HG02759 (cell line): Measurements from ENCODE around the gene ARL8A.
"Not testable (repeated sequence)": the region's sequence is repeated elsewhere in the genome, so short reads cannot be mapped to it uniquely, and the experiment has no call there.

ENCODE experiments used
- ATAC-seq: cut with Tn5 transposase; IDR thresholded peaks from one replicate; pipeline ENCODE4 v1.9.1; 2021; ENCODE audit warnings: mild to moderate bottlenecking, moderate library complexity; ENCODE audit not compliant: unreplicated experiment

The ARL8A gene

GRCh38 chr1:202176949-202177927 is 32.7 kb upstream of the ARL8A start:
- no peak for ATAC-seq

GRCh38 chr1:202173993-202174392 is 29.5 kb upstream of the ARL8A start:
- ATAC-seq = no peak

- no peak for ATAC-seq
Observed at GRCh38 chr1:202172015-202172355, 27.4 kb upstream of the ARL8A start.

- no peak for ATAC-seq
Observed at GRCh38 chr1:202171292-202172014, 26.9 kb upstream of the ARL8A start.

GRCh38 chr1:202170726-202171125 is 26.2 kb upstream of the ARL8A start:
- no peak for ATAC-seq

GRCh38 chr1:202168861-202169260 is 24.3 kb upstream of the ARL8A start:
- no peak for ATAC-seq

DNA sequence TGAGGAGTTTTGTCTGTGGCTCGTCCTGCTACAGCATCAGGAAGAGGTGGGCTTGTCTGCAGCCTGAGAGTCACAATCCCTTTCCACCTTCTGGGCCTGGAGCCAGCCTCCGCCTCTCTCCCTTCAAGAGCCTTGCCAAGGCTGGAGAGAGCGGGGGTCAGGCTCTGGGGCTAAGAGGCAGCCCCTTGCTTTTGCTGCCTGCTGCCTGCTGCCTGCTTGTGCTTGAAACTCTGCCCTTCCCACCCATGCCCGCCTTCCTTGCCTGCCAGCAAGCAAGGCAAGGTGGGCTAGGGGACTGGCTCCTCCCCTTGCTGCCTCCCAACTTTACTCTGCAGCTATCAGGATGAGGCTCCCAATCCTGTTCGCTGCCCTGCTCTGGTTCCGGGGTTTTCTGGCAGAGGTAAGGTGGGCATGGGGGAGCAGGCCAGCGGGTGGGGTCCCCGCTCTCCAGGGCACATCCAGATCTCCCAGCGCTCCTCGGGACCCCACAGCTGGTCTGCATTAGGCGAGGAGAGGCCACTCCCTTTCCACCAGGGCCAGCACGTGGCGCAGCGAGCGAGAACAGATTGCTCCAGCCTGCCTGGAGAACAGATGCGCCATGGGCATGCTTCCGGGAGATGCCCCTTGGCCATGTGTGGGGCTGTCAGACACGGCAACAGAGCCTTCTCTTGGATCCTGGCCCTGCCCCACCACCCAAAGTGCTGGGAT is 23.3 kb upstream of the ARL8A start:
- ATAC-seq = no peak

- not testable (repeated sequence) for ATAC-seq
Observed at GRCh38 chr1:202167054-202167453, 22.5 kb upstream of the ARL8A start.

DNA sequence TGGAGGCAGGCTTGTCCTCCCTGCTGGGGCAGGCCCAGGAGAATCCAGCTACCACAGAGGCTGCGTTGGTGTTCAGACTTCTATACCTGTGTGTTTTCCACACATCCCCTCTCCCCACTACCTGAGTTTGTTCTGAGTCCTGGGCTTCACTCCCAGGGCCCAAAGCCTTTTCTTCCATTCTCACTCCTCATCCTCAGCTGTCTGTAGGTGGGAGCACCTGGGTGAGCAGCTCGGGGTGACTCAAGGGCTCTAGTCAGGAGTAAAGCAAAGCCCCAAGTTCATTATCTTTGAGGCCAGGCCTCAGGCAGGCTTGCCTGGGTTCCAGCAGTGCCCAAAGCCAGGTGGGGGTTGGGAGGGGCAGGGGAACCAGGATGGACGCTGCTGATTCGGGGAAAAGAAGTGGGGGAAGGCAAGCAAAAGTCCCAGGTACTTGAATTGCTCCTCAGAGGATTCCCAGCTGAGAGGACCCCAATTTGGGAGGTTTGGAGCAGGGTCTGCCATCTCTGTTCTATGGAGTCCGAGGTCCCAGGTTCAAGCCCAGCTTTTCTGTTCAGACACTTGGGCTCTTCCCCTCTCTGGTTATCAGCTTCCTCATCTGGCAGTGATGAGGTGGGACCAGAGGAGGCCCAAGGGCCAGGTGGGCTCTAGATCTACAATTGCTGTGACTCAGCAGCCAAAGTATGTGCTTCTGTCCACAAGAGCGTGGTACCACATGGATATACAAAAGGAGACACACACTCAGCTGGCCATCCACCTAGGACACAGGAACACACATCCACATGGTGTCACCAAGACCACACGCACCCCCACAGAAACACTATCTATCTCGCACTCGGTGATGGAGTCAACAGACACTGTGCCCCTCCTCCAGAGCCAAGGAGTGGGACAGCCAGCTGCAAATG is 21.7 kb upstream of the ARL8A start:
- no peak for ATAC-seq

DNA sequence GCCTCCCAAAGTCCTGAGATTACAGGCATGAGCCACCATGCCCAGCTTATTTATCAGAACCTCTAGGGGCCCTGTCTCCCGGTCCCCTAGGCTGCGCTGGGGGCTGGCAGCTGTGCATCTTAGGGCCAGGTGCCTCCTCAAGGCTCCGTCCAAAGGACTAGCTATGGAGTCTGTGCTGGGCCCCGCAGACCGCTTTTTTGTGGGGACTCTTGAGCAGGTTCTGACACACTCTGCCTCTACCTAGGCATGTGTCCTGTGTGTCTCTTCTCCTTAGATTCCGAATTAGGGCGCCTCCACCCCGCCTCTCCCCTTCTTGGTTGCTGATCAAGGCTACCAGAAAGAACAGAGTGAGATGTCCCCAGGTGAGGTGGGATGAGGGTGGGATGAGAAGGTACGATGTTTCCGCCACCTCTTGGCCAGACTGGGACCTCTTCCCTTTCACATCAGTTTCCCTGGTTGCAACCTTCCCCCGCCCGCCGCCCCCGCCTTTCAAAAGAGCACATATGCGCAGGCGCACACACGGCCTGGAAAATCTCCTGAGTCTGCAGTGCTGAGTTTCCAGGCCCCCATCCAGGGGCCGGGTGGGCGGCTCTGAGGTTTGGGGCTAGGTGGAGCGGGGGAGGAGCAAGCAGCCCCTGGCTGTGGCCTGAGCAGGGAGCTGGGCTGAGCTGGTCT is 20.9 kb upstream of the ARL8A start:
- no peak for ATAC-seq

DNA sequence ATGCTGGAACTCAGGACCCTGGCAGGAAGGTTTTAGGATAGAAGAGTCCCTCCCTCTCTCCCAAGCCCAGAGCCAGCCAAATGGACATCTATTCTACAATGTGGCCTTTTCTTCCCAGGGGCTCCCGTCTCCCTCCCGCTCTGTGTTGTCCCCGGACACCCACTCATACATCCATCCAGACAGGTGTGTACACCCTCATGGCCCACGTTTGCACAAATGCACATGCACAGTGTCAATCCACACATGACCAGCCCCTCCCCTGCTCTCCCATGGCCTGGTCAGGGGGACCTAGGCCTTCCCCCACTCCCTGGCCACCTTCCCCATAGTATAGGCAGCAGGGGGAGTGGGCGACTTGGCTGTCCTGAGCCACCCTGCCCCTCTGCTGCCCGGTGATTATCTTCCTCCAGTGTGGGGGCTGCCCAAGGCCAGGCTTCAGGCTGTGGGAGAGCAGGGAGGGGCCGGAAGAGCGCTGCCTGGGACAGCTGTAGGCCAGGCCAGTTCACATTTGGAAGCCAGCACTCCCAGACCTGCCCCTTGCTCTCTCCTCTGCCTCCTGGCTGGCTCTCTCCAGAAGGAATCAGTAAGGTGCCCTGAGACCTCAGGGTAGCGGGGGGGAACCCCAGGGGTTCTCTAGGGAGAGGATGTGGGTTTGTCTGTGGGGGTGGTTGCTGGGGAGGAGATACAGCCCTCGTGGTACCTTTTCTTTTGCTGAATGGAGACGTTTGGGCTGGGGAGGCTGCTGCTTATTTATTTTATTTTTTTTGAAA is 19.9 kb upstream of the ARL8A start:
- ATAC-seq = peak; percentile 57

DNA sequence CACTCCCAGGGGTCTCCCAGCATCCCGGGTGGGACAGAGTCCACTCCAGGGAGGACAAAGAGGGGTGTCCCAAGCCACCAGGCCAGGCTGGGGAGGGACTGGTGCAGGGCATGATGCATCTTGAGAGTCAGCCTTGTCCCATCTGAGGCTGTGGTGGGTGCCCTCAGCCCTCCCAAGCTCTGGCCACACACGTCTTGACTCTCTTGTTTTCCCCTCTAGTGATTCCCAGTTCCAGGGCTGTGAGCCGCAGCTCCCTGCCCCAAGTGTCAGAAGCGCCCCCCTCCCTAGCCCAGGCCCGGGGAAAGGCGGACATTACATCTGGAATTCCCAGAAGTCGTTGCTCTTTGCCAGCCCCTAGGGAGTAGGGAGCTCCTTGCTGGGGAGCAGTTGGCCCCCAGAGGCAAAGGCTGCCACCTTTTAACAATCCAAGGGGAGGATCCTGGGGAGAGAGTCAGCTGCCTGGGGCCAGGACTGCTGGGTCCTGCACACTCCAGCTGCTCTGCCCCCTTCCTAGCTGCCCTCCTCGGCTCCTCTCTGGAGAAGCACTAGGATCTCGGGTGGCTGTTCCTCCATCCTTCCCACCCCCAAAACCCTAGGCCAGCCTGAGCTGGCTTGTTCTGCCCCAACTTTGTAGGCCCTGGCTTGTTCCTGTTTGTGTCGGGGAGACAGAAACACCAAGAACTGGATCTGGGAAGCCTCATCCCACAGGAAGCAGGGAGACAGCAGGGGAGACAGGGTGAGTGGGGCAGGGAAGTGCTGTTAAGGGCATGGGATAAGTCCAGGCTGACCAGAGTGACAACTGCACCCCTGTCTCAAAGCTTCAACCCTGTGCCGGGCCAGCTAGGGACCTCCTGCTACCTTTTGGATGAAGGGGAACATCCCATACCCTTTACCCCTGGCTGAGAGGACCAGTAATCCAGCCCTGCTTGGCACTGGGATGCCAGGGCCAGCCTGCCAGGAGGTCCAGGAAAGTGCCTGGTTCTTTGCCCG is 19.0 kb upstream of the ARL8A start:
- no peak for ATAC-seq

GRCh38 chr1:202162418-202163280 is 18.1 kb upstream of the ARL8A start:
- no peak for ATAC-seq

DNA sequence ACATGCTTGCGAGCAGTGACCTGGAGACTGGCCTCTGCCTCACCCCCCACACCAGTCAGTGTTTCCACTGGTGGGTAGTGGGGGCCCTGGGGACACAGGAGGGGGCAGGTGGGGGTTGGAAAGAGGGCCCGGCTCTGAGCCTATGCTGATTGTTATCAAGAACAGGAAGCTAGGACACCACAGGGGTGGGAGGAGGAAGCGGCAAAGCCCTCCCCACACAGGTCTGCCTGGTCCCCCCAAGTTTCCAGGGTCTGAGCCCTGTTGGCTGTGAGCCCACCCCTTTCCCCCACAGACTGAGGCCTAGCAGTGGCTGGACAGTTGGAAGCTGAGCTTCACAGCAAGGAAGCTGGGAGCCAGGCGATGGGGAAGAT is 17.5 kb upstream of the ARL8A start:
- ATAC-seq = peak; percentile 31

GRCh38 chr1:202161151-202162046 is 16.9 kb upstream of the ARL8A start:
- no peak for ATAC-seq

DNA sequence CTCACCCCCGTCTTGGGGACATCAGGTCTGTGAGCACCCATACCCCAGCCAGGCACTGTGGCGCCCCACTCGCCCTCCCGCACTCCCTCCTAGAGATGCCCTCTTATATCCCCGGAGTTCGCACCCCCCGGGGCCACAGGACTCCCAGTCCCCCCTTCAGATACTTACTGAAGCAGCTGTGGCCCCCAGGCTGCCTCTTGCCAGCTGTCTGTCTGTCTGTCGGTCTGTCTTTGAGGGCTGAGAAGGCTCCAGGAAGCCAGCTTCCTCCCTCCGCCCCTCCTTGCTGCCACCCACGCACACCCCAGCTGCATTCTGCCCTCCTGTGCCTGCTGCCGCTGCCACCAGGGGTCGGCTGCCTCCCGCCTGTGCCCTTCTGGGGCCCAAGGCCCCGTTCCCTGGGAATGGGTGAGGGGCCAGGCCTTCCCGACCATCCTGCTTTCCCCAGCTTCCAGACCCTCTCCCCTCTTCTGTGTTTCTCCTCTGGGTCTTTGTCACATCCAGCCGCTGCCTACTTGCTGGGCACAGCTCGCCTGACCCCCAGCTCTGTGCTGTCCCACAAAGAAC is 15.9 kb upstream of the ARL8A start, which contains the start of gene PTPN7:
Gene PTPN7 (minus strand): TSS at position 226 of the 564 bp plus-strand sequence. CDS start 1,200 bp downstream, outside the sequence.
- peak; percentile 65 for ATAC-seq
